Mesenteric fat pad (tissue), 1 donor: ENCODE data around the gene MACROD1. TPM values are rescaled to one million over a fixed set of nuclear protein-coding genes. Genes with fewer than 3 reads are reported as not detected.
A peak's percentile ranks its signal among the peaks of the same experiment; 100 is the strongest.

ENCODE experiments used
- DNase-seq: peaks from one replicate; pipeline ENCODE4 v3.0.0-alpha.2; 2020; ENCODE audit warnings: low spot score
- long read RNA-seq: library from polyadenylated mRNA; unstranded; transcript quantifications from one replicate; pipeline ENCODE4 v2.0.0, GENCODE V29; 2020
- total RNA-seq: library from RNA; stranded (reverse); fragmentation: NEBNext Ultra II Directional; extraction: Animal tissue kit (Norgen Biotek cat#: 25700); gene quantifications from one replicate; pipeline ENCODE4 v1.2.1, GENCODE V29; 2021
- donor health status: DM: yes; HTN: yes; CAD: no.

Gene MACROD1
- total RNA-seq, result 19.5 TPM
- long read RNA-seq, partial matches to known transcripts, result 0 of 10 reads
- long read RNA-seq, other reads (novel, unspliced or antisense), result 8 of 10 reads

- DNase-seq, result peak; percentile 96
These were observed at the start of gene MACROD1 for GRCh38 chr11:64165842-64166635. MACROD1 (minus strand) TSS chr11:64166113; CDS start chr11:64165994, 119 bp downstream.

- no peak for DNase-seq
These were observed 45.4 kb upstream of the MACROD1 start for GRCh38 chr11:64211181-64211872.

- DNase-seq, result no peak
These were observed 44.5 kb upstream of the MACROD1 start for GRCh38 chr11:64210301-64211020.

- DNase-seq, result no peak
These were observed 43.6 kb upstream of the MACROD1 start for GRCh38 chr11:64209563-64209843.

GRCh38 chr11:64208796-64209562, 43.1 kb upstream of the MACROD1 start:
- DNase-seq, result no peak

- no peak for DNase-seq
These were observed 42.3 kb upstream of the MACROD1 start for GRCh38 chr11:64208086-64208795.

GRCh38 chr11:64207256-64208085, 41.6 kb upstream of the MACROD1 start:
- no peak for DNase-seq

- DNase-seq, result no peak
These were observed 40.7 kb upstream of the MACROD1 start, which contains the start of gene FERMT3 for GRCh38 chr11:64206457-64207255. FERMT3 (plus strand) TSS chr11:64206721; CDS start chr11:64207365, 644 bp downstream.

- DNase-seq, result no peak
These were observed 38.6 kb upstream of the MACROD1 start for GRCh38 chr11:64204464-64204989.

GRCh38 chr11:64204080-64204440, 38.1 kb upstream of the MACROD1 start:
- DNase-seq, result no peak

- no peak for DNase-seq
These were observed 37.6 kb upstream of the MACROD1 start for GRCh38 chr11:64203421-64204079.

- DNase-seq, result no peak
These were observed 37.1 kb upstream of the MACROD1 start for GRCh38 chr11:64202992-64203391.

- DNase-seq, result no peak
These were observed 35.6 kb upstream of the MACROD1 start for GRCh38 chr11:64201543-64201942.

- DNase-seq, result no peak
These were observed 32.6 kb upstream of the MACROD1 start for GRCh38 chr11:64198511-64198910.

- no peak for DNase-seq
These were observed 30.7 kb upstream of the MACROD1 start for GRCh38 chr11:64196626-64197025.

GRCh38 chr11:64192434-64192833, 26.5 kb upstream of the MACROD1 start:
- no peak for DNase-seq

- DNase-seq, result no peak
These were observed 20.7 kb upstream of the MACROD1 start for GRCh38 chr11:64186492-64187165.
